Urothelium cell line (cell line): ENCODE data around the gene XXYLT1.

Experiments used
- DNase-seq: peaks from one replicate; pipeline ENCODE4 v3.0.0; 2011; ENCODE audit warnings: low spot score, mixed read lengths
- FAIRE-seq: peaks from 2 replicates; lab custom pipeline; 2011; peaks lifted over from hg19 to GRCh38; lab: Jason Lieb, UNC

XXYLT1 gene

GRCh38 chr3:195036974-195037373, 234.0 kb downstream of the XXYLT1 start:
- DNase-seq (no peak), FAIRE-seq (no peak)

GRCh38 chr3:195036574-195036973, 234.4 kb downstream of the XXYLT1 start:
- DNase-seq (no peak), FAIRE-seq (no peak)

- FAIRE-seq (no peak), DNase-seq (no peak)
Observed at GRCh38 chr3:195036203-195036505, 234.8 kb downstream of the XXYLT1 start.

GRCh38 chr3:195035345-195036202, 235.4 kb downstream of the XXYLT1 start:
- FAIRE-seq, result no peak
- no peak for DNase-seq

- FAIRE-seq (no peak), DNase-seq (no peak)
Observed at GRCh38 chr3:195034541-195034940, 236.4 kb downstream of the XXYLT1 start.

- no peak for DNase-seq
- no peak for FAIRE-seq
Observed at GRCh38 chr3:195034101-195034500, 236.9 kb downstream of the XXYLT1 start.

GRCh38 chr3:195033531-195034091, 237.3 kb downstream of the XXYLT1 start:
- FAIRE-seq (no peak), DNase-seq (no peak)

- no peak for DNase-seq
- no peak for FAIRE-seq
Observed at GRCh38 chr3:195032955-195033354, 238.0 kb downstream of the XXYLT1 start.

GRCh38 chr3:195032106-195032759, 238.7 kb downstream of the XXYLT1 start:
- no peak for DNase-seq
- no peak for FAIRE-seq

GRCh38 chr3:195031574-195032003, 239.4 kb downstream of the XXYLT1 start:
- no peak for DNase-seq
- no peak for FAIRE-seq

- DNase-seq (peak; percentile 22), FAIRE-seq (no peak)
Observed at GRCh38 chr3:195030791-195031321, 240.1 kb downstream of the XXYLT1 start.

- FAIRE-seq (no peak), DNase-seq (no peak)
Observed at GRCh38 chr3:195028877-195029606, 241.9 kb downstream of the XXYLT1 start.

- DNase-seq (no peak), FAIRE-seq (no peak)
Observed at GRCh38 chr3:195025884-195026200, 245.1 kb downstream of the XXYLT1 start.

- FAIRE-seq (no peak), DNase-seq (no peak)
Observed at GRCh38 chr3:195025056-195025883, 245.7 kb downstream of the XXYLT1 start.

- FAIRE-seq (no peak), DNase-seq (no peak)
Observed at GRCh38 chr3:195023989-195024388, 247.0 kb downstream of the XXYLT1 start.

- DNase-seq, result no peak
- FAIRE-seq, result no peak
Observed at GRCh38 chr3:195023576-195023975, 247.4 kb downstream of the XXYLT1 start.

GRCh38 chr3:195021692-195022091, 249.3 kb downstream of the XXYLT1 start:
- DNase-seq, result no peak
- FAIRE-seq, result no peak

- DNase-seq (no peak), FAIRE-seq (no peak)
Observed at GRCh38 chr3:195020921-195021320, 250.0 kb downstream of the XXYLT1 start.

- no peak for DNase-seq
- no peak for FAIRE-seq
Observed at GRCh38 chr3:195020185-195020584, 250.8 kb downstream of the XXYLT1 start.

- DNase-seq (no peak), FAIRE-seq (no peak)
Observed at GRCh38 chr3:195019335-195019734, 251.6 kb downstream of the XXYLT1 start.
